Measurements from ENCODE around the gene SLC9A4.

The SLC9A4 gene

GRCh38 chr2:102451968-102452367 is 21.1 kb upstream of the SLC9A4 start:
- H3K27ac ChIP-seq: no peak overlapping the region

GRCh38 chr2:102453501-102453900 is 19.5 kb upstream of the SLC9A4 start:
- Histone ChIP-seq H3K4me3 (no peak overlapping the region), H3K27ac (no peak overlapping the region)

More at GRCh38 chr2:102451968-102452367, 21.1 kb upstream of the SLC9A4 start:
- no peak overlapping the region for H3K4me3 ChIP-seq

- no peak overlapping the region for H3K27ac ChIP-seq
- H3K4me3 ChIP-seq: no peak overlapping the region
These were observed 17.9 kb upstream of the SLC9A4 start for GRCh38 chr2:102455061-102455670.

GRCh38 chr2:102460467-102460866 is 12.6 kb upstream of the SLC9A4 start:
- no peak overlapping the region for H3K4me3 ChIP-seq
- no peak overlapping the region for H3K27ac ChIP-seq

- Histone ChIP-seq H3K27ac (no peak overlapping the region), H3K4me3 (no peak overlapping the region)
These were observed 11.8 kb upstream of the SLC9A4 start for GRCh38 chr2:102461188-102461587.

- H3K4me3 ChIP-seq: no peak overlapping the region
- H3K27ac ChIP-seq: no peak overlapping the region
These were observed 9.9 kb upstream of the SLC9A4 start for GRCh38 chr2:102463160-102463559.

- H3K4me3 ChIP-seq: no peak overlapping the region
- H3K27ac ChIP-seq: no peak overlapping the region
These were observed 2.9 kb upstream of the SLC9A4 start for GRCh38 chr2:102470168-102470567.

GRCh38 chr2:102473631-102474030 is 605 bp downstream of the SLC9A4 start:
- Histone ChIP-seq H3K4me3 (no peak overlapping the region), H3K27ac (no peak overlapping the region)

- Histone ChIP-seq H3K4me3 (no peak overlapping the region), H3K27ac (no peak overlapping the region)
These were observed 1.8 kb downstream of the SLC9A4 start for GRCh38 chr2:102474785-102475184.

GRCh38 chr2:102478686-102479470 is 5.9 kb downstream of the SLC9A4 start:
- H3K27ac ChIP-seq: no peak overlapping the region
- H3K4me3 ChIP-seq: no peak overlapping the region

- Histone ChIP-seq H3K27ac (no peak overlapping the region), H3K4me3 (no peak overlapping the region)
These were observed 7.5 kb downstream of the SLC9A4 start for GRCh38 chr2:102480285-102481195.

- H3K27ac ChIP-seq: no peak overlapping the region
These were observed 8.9 kb downstream of the SLC9A4 start for GRCh38 chr2:102481931-102482330.

GRCh38 chr2:102483086-102483485 is 10.1 kb downstream of the SLC9A4 start:
- Histone ChIP-seq H3K4me3 (no peak overlapping the region), H3K27ac (no peak overlapping the region)

More at GRCh38 chr2:102481931-102482330, 8.9 kb downstream of the SLC9A4 start:
- H3K4me3 ChIP-seq: no peak overlapping the region

- H3K27ac ChIP-seq: no peak overlapping the region
- no peak overlapping the region for H3K4me3 ChIP-seq
These were observed 11.5 kb downstream of the SLC9A4 start for GRCh38 chr2:102484310-102485061.

GRCh38 chr2:102485147-102485785 is 12.2 kb downstream of the SLC9A4 start:
- Histone ChIP-seq H3K4me3 (no peak overlapping the region), H3K27ac (no peak overlapping the region)

- Histone ChIP-seq H3K4me3 (no peak overlapping the region), H3K27ac (peak overlapping the region in 13 of 21 experiments; percentile 4 to 85 (median 54))
These were observed 14.1 kb downstream of the SLC9A4 start for GRCh38 chr2:102486941-102487702.

- Histone ChIP-seq H3K27ac (peak overlapping the region in 13 of 21 experiments; percentile 4 to 85 (median 54)), H3K4me3 (no peak overlapping the region)
These were observed 14.9 kb downstream of the SLC9A4 start for GRCh38 chr2:102487761-102488462.

- Histone ChIP-seq H3K4me3 (no peak overlapping the region), H3K27ac (no peak overlapping the region)
These were observed 16.6 kb downstream of the SLC9A4 start for GRCh38 chr2:102489646-102490045.
